HUDEP-2 (cell line): ENCODE measurements around the gene RGS6.

Experiments used
- DNase-seq, 76 experiments: peaks; one replicate each; lab custom pipeline; 2025; ENCODE audit not compliant: unreplicated experiment in 76 of 76; lab: John Stamatoyannopoulos, UW

Gene RGS6

DNA sequence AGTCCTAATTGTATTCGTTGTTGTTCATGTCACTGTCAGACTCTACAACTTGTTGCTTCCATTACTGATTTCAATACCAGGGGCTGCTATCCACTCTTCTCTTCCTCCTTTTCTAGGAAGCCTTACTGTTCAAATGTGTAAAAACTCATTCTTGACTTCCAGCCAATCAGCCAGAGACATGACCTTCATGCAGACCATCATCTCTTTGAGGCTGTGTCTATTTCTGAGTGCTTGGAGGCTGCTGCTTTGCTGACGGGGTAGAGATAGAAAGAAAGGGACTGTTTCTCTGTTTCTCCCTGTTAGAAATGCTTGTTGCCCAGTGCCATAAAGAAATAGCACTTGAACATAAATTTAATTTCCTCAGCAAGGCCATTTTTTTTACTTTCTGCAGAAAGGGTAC lies 282.9 kb downstream of the RGS6 start:
- no peak for DNase-seq

DNA sequence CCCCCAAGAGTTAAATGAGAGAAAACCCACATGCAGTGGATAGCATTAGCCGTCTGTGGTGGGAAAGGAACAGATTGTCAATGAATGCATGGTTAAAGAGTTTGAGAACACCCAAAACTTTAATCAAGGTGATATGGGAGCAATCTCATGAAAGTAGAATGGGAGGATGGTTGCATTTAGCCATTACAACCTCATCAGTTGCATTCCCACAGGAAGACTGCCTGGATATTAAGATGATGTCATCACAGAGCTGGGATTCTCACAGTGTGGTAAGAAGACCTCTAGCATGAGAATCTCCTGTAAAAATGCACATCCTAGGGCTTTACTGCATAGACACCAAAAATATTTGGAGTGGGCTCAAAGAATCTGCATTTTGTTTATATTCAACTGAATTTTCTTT lies 284.9 kb downstream of the RGS6 start:
- no peak for DNase-seq

DNA sequence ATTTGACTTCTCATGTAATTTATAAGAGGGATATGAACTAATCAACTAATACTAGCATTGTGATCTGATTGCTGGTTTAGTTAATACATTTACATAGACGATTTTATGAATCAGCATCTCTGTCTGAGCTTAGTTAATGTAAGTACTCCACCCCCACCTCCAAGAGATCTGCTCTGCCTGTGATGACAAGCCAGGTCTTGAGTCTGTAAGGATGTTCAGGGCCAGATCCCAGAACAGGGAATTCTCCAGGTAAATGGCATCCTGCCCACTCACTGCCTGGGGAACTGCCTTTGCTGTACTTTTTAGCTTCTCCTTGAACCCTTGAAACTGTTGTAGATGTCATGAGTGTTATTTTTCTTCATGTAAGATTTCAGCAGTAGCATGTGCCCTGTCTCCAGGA lies 289.8 kb downstream of the RGS6 start:
- DNase-seq, result no peak

DNA sequence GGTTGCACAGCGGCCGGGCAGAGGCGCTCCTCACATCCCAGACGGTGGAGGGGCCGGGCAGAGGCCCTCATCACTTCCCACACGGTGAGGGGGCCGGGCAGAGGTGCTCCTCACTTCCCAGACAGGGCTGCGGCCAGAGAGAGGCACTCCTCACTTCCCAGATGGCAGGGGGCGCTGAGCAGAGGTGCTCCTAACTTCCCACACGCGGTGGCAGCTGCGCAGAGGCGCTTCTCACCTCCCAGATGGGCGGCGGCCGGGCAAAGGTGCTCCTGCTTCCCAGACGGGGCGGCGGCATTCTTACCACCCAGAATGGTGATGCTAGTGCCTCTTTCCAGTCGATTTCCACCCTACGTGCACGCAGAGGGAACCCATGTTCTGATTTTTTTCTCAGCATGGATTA lies 304.4 kb downstream of the RGS6 start:
- no peak for DNase-seq

DNA sequence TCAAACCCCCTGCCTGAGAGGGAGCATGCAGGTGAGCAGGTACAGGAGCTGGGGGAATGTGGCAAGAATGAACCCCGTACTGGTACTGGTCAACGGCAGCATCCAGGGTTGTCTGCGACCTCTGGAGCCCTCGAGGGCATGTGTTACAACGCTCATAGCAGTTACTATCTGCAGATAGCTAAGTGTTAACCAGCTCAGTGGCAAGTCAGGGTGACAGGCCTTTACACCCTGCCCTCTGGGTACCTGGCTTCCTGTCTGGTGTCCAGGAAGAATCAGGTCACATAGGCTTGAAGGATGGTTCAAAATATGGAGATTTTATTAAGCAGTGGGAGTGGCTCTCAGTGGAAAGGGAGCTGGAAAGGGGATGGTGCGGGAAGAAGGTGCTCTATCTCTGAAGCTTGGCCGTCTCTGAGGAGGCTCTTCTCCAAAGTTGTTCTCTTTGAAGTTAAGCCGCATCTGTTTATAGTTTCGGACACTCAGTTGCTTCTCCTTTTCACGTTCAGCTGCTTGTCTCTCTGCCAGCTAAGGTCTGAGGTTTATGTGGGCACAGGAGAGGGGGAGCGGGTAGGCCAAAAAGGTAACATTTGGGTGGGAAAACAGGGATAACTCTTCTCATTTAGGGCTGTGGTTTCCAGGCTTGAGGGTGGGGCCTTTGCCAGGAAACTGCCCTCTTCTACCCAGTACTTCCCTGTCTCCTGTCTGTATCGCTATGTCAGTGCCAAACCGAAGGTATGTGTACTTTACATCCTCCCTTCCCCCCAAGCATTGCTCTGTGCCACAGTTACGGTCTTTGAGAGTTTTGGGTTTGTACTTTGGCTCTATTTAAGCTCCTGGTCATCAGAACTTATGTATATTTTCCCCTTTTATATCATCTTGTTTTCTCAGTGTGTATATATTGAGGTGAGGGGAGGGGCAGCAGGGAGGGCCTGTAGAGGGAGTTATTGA lies 305.8 kb downstream of the RGS6 start:
- DNase-seq, result no peak

DNA sequence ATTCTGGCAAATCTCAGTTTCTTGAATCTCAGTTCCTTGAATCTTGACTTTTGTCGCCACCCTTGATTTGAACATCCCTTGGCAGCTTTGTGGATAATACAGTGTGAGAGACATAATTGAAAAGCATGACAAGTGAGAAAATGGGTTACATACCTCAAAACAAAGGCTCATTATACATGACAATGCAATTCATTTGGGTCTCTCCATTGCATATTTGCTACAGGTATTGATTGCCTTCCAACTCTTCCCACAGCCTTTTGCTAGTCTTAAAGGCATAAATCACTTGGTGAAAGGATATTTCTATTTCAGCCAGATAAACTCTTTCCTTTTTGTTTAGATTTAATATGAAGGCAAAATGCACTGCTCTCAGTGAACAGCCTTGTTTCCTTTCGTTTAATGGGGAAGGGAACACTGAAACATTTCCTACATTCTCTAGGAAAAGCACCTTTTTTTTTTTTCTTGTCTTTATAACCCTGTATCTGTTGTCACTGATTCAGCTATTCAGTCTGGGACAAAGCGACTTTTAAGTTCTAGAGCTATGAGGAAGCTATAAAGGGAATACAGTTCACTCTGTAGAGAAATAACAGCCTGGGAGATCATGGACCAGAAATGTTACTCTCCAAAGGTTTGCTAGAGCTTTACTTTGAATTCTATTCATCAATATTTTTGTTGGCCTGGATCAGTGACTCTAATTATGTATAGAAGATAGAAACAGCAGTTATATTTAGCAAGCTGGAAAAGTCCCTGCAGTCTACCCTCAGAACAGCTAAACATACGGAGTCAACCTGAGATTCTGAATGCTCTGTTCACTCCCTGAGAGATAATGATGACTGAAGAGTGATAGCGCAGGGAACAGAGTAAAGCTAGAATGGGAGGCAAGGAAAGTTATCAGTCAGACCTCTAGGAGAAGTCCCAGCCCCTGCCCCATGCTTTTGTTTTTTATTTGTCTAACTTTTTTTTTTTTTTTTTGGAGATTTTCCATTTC lies 311.4 kb downstream of the RGS6 start:
- no peak for DNase-seq

DNA sequence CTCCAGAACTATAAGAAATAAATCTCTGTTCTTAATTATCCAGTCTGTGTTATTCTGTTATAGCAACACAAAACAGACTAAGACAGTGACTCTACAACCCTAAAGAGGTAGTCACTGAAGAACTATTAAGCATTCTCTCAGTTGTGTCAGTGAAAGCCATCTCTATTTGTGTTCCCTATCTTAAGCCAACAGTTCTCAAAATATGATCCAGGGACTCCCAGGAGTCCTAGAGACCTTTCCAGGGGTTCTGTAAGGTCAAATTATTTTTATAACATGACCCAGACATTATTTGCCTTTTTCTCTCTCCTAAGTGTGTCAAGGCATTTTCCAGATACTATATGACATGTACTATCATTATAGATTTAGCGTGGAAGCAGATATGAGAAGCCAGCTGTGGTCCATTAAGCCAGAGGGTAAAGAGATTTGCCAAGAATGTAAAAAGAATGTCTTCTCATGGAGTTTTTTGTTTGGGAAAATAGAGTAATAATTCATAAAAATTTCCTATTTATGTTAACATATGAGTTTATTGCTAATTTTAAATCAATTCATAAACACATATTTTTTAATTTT lies 315.8 kb downstream of the RGS6 start:
- DNase-seq, result no peak

DNA sequence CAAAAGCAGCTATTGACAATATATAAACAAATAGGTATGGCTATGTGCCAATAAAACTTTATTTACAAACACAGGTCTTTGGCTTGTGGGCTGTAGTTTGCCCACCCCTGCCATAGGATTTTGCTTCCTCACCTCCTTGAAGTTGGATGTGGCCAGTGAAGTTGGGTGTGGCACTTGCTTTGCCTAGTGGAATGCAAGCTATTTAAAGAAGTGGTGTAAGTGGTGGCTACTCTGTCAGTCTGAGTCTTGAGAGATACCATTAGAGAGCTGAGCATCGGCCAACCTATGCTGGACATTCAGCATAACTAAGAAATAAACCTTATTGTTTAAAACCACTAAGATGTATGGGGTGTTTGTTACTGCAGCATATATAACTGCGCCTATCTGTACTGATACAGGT lies 321.3 kb downstream of the RGS6 start:
- DNase-seq, result no peak

DNA sequence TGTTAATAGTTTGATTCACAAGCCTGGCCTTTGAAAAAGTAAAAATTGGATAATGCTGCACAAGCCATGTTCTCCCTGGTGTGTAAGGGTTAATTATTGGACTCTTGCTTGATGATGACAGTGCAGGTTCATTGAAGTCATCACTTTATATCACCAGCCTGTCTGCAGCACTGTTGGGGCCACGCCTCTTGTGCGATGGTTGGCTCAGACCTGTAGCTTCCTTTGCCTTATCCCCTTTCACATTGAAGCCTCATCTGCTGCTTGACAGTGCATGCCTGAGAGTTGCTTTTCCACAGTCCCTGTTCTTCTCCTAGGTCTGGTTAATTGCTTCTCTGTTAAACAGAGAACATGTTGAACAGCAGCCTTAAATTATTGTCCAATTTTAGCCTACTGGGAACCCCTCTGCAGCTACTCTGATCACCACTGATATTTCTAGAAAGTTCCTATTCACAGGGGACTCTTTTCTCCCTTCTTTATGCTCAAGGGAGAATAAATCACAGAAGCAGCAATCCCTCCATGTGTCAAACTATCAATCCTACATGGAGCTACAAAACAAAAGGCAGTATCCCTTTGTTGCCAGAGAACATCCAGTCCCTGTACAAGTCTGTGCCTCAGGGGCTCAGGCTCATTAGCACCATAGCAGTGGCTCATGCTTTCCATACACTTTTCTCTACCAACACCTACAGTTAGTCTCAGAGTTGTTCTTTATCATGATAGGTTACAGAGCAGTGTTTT lies 322.1 kb downstream of the RGS6 start:
- DNase-seq, result no peak

DNA sequence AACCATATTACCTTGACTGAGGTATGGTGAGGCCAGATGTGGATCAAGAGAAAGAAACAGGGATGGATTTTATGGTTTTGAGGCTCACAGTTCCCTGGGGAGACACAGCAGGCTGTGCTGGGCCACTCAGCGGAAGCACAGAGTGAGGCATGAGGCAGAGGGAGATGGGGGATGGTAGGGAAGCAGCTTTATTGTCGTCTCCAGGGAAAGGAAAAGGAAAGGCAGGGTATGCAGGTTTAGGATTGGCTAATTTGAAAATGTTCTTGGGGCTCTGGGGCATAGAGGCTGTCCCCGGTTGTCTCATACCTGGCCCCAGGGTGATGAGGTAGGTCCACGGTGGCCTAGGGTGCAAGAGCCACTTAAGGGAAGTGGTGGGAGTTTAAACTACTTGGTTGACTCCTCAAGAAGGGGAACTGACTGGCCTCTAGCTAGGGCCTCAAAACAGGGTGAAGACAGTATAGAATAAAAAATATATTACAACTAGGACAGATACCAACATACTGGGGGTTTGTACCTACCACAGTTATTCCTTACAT lies 322.8 kb downstream of the RGS6 start:
- DNase-seq, result no peak

DNA sequence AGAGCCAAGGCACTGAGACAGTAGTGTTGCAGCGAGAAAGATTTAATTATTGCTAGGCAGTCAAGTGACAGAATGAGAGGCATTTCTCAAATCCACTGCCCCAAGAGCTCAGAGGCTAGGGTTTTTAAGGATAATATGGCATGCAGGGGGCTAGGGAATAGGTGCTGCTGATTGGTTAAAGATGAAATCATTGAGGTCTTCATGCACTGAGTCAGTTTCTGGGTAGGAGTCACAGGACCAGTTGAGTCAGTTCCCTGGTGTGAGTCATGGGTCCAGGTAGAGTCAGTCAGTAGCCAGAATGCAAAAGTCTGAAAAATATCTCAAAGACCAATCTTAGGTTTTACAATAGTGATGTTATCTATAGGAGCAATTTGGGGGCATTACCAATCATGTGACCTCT lies 323.8 kb downstream of the RGS6 start:
- DNase-seq, result no peak

DNA sequence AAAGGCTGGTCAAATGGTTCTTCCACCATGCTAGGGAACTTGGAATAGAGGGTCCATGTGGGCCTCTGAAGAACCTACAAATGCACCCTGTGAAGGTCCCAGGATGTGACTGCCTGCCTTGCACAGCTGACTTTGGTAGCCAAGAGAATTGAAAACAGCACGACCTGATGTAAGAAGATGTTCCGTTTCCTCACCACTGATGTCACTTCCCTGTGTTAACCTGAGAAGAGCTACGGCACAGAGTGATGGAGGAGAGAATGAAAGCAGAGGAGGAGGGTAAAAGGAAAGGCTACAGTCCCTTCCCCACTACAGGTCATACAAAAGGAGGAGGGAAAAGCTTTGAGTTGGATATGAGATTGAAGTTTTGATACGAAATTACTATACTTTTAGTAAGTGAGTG lies 328.8 kb downstream of the RGS6 start:
- DNase-seq, result no peak

DNA sequence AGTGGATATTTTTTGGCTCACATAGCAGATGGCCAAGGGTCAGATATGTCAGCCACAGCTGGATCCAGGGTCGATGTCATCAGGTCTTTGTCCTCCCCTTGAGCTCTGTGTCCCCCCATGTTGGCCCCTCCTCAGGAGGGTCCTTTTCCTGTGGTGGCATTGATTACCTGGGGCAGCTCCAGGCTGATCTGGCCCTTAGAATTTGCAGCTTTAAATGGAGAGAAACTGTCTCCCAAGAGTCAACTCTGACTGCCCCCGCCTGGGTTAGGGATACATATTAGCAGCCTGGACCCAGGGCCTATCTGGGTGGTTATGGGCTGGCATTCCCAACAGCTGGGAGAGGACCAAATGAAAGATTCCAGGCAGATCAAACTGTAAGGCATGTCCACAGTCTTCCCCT lies 330.5 kb downstream of the RGS6 start:
- no peak for DNase-seq

DNA sequence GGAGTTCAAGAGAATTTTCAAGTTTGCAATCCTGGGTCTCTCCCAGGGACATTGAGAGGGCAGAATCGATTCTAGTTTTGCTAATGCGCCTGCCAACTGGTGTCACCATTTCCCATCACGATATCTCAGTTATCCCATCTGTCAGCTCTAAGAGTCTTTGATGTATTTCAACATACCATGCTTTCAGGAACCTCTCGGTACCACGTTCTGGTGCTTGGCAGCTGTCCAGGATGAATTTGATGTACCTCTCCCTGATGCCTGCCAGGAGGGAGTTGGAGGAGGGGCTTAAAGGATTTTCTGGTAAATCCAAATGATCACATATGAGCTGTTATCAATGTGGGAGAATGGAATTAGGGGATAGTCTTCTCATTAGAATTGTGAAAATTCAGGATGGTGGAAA lies 332.5 kb downstream of the RGS6 start:
- no peak for DNase-seq

DNA sequence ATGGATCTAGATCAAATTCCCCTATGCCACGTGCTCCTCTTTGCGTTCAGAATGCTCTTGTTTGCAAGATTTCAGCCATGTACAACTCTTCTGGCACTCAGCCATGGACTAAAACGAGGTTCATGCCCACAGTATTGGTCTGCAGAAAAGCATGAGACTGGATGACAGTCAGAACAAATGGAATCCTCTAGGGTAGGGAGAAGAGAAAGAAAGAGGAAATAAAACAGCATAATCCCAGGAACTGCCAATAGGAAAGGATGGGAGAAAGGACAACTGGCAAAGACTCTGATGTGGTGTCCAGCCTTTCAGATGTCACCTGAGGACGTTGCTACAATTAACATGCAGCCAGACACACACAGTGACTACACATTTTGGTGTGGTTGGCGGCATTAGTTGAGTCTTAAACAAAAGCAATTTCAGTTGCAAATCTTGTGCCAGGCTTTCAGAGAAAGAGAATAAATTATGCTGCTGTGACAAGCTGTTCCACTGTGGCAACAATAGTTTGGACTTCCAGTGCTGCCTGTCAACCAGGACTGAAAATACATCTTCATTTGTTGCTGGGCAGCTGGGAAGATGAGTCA lies 338.0 kb downstream of the RGS6 start:
- no peak for DNase-seq

DNA sequence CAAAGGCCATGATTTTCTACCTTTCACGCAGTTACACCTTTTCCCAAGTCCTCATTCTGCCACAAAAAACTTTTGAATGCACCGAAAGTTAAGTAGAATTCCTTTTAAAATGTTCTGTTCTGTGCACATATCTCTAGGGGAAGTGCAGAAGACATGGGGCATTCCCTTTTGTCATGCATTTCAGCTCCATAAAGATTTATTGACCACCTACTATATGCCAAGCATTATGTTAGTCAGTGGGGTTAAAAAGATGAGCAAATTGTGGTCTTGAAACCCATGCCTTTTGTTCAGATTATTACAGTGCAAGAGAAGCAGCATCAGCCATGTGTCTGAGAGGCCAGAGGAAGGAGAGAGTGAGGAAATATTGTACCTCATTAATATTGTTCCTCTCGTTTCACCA lies 338.5 kb downstream of the RGS6 start:
- no peak for DNase-seq

DNA sequence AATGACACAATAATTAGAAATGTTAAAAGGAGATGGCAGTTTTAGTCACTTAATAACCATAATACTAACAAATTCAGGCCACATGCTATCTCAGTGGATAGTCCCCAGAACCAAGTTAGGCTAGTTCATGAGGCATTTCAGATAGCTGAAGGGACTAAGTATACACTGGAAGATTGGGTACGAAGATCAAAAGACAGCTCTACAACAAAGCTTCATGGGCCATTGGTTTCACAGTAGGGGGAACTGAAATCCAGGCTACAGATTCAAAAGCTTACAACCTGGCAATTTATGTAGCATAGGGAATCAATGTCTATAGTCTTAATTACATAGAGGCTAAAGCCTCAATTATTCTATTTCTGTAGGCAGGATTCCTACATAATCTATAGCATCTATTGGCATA lies 343.0 kb downstream of the RGS6 start:
- DNase-seq, result no peak

DNA sequence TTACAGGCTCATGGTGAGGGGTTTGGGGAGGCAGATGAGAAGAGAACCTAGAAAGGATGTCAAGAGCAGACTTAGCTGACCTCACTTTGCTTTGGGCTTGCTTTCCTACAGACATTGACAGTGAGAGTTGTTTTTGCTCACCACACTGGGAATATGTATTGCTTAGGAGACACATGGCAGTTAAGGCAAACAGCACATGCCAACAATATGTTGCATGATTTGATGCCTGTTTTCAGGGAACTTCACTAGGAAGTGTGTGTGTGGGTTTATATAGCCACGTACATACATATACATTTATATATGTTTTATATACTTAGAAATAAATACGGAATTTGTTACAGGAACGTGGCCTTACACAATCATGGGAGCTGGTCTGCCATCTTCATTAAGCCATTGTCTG lies 346.1 kb downstream of the RGS6 start:
- no peak for DNase-seq

DNA sequence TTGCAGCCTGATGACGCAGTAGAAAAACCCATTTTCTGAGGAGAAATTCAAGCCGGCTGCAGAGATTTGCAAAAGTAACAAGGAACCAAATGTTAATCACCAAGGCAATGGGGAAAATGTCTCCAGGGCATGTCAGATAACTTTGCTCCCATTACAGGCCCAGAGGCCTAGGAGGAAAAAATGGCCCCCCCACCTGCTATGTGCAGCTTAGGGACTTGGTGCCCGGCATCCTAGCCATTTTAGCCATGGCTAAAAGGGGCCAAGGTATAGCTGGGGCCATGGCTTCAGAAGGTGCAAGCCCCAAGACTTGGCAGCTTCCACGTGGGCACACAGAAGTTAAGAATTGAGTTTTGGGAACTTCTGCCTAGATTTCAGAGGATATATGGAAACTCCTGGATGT lies 351.9 kb downstream of the RGS6 start:
- no peak for DNase-seq

DNA sequence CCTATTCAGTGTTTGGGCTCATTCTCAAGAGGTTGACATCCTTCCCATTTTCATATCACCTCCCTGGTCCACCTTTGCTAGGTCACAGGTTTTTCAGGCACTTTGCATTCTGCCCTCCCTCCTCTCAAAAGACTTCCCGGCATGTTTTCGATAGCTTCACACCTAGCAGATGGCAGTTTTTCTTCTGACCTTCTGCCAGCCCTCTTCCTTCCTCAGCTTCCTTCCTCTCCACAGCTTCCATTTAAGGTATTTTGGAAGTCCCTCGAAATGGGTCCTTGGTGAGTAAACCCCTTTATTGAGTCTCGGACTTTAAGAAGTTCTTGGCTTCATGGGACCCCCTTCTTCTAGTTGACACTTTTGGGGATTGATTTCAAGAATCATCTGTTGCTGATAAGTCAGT lies 358.0 kb downstream of the RGS6 start:
- no peak for DNase-seq
